Stimulated activated naive CD8-positive, alpha-beta T cell treated with anti-CD3 and anti-CD28 coated beads, Interleukin-15, amount 100 ng/mL, for 72 hours (primary cell): ENCODE results near the gene CASP8AP2.
A peak's percentile ranks its signal among the peaks of the same experiment; 100 is the strongest.
"Not testable (repeated sequence)": the region's sequence is repeated elsewhere in the genome, so short reads cannot be mapped to it uniquely, and the experiment has no call there.

Experiments used
- ATAC-seq: fragments of 150-1000 bp; cut with Tn5 transposase; 2 replicates; pipeline ENCODE4 v1.10.0; 2021; ENCODE audit warnings: mild to moderate bottlenecking, moderate library complexity
- DNase-seq, 2 donors: peaks; one replicate each; pipeline ENCODE4 v3.0.0; 2021 to 2022
- H3K27ac Mint-ChIP-seq, 2 donors: one replicate each; pipeline ENCODE4 v1.8.0; 2022; ENCODE audit warnings: mild to moderate bottlenecking in 2 of 2, mixed read lengths in 2 of 2, moderate library complexity in 2 of 2
- H3K27me3 Mint-ChIP-seq: one replicate; pipeline ENCODE4 v1.8.0; 2022; ENCODE audit warnings: mixed read lengths
- H3K4me1 Mint-ChIP-seq: one replicate; pipeline ENCODE4 v1.8.0; 2022; ENCODE audit warnings: mild to moderate bottlenecking, mixed read lengths
- H3K4me3 Mint-ChIP-seq, 2 donors: one replicate each; pipeline ENCODE4 v1.8.0; 2022; ENCODE audit warnings: mild to moderate bottlenecking in 2 of 2, mixed read lengths in 2 of 2, moderate library complexity in 1 of 2
- H3K9me3 Mint-ChIP-seq, 2 donors: one replicate each; pipeline ENCODE4 v1.8.0; 2022; ENCODE audit warnings: mixed read lengths in 2 of 2

Gene CASP8AP2

GRCh38 chr6:89829472-89830169, at the start of gene CASP8AP2:
TSS of gene CASP8AP2 (plus strand) at chr6:89829880.
- H3K27ac Mint-ChIP-seq: peak within 1 kb of the TSS; percentile 97 to 98
- peaks cover 37% of the 10 kb centered on the region for H3K4me1 Mint-ChIP-seq
- peak; percentile 98 for ATAC-seq

GRCh38 chr6:89781070-89782034, 48.3 kb upstream of the CASP8AP2 start:
- Mint-ChIP-seq H3K27ac (no peak overlapping the region), H3K4me1 (no peaks in the 10 kb centered on the region), H3K4me3 (no peak overlapping the region), H3K9me3 (no peaks in the 10 kb centered on the region), H3K27me3 (no peaks in the 10 kb centered on the region)
- no peak for DNase-seq
- no peak for ATAC-seq

More at GRCh38 chr6:89829472-89830169, at the start of gene CASP8AP2:
- DNase-seq: peak; percentile 92 to 96
- Mint-ChIP-seq H3K27me3 (no peaks in the 10 kb centered on the region), H3K4me3 (peak within 1 kb of the TSS; percentile 95 to 100), H3K9me3 (no peaks in the 10 kb centered on the region)

- no peak overlapping the region for H3K27ac Mint-ChIP-seq
- H3K9me3 Mint-ChIP-seq: no peaks in the 10 kb centered on the region
- H3K4me1 Mint-ChIP-seq: no peaks in the 10 kb centered on the region
- DNase-seq: no peak
- no peaks in the 10 kb centered on the region for H3K27me3 Mint-ChIP-seq
- no peak for ATAC-seq
- no peak overlapping the region for H3K4me3 Mint-ChIP-seq
Observed at GRCh38 chr6:89782222-89782621, 47.5 kb upstream of the CASP8AP2 start.

GRCh38 chr6:89783293-89783692, 46.4 kb upstream of the CASP8AP2 start:
- H3K4me1 Mint-ChIP-seq, H3K27me3 Mint-ChIP-seq, H3K27ac Mint-ChIP-seq, H3K4me3 Mint-ChIP-seq, H3K9me3 Mint-ChIP-seq, DNase-seq, ATAC-seq: not testable (repeated sequence)

GRCh38 chr6:89784838-89785237, 44.8 kb upstream of the CASP8AP2 start:
- no peaks in the 10 kb centered on the region for H3K4me1 Mint-ChIP-seq
- H3K4me3 Mint-ChIP-seq: no peak overlapping the region
- H3K27ac Mint-ChIP-seq: peak overlapping the region in 1 of 2 donors; percentile 19
- H3K9me3 Mint-ChIP-seq: no peaks in the 10 kb centered on the region
- no peak for DNase-seq
- H3K27me3 Mint-ChIP-seq: no peaks in the 10 kb centered on the region
- ATAC-seq: no peak

- ATAC-seq (no peak), DNase-seq (no peak)
- H3K4me1 Mint-ChIP-seq: no peaks in the 10 kb centered on the region
- no peak overlapping the region for H3K27ac Mint-ChIP-seq
- H3K27me3 Mint-ChIP-seq: no peaks in the 10 kb centered on the region
- no peaks in the 10 kb centered on the region for H3K9me3 Mint-ChIP-seq
- H3K4me3 Mint-ChIP-seq: no peak overlapping the region
Observed at GRCh38 chr6:89786970-89787369, 42.7 kb upstream of the CASP8AP2 start.

GRCh38 chr6:89787660-89788328, 41.9 kb upstream of the CASP8AP2 start:
- ATAC-seq (no peak), DNase-seq (no peak)
- H3K27ac Mint-ChIP-seq: no peak overlapping the region
- no peaks in the 10 kb centered on the region for H3K27me3 Mint-ChIP-seq
- no peak overlapping the region for H3K4me3 Mint-ChIP-seq
- H3K9me3 Mint-ChIP-seq: no peaks in the 10 kb centered on the region
- H3K4me1 Mint-ChIP-seq: peaks cover 2% of the 10 kb centered on the region

- Mint-ChIP-seq H3K9me3 (no peaks in the 10 kb centered on the region), H3K27me3 (no peaks in the 10 kb centered on the region), H3K27ac (peak overlapping the region in 1 of 2 donors; percentile 54), H3K4me1 (peaks cover 24% of the 10 kb centered on the region), H3K4me3 (no peak overlapping the region)
- ATAC-seq (no peak), DNase-seq (no peak)
Observed at GRCh38 chr6:89789980-89790379, 39.7 kb upstream of the CASP8AP2 start.

- peak overlapping the region in 1 of 2 donors; percentile 54 for H3K27ac Mint-ChIP-seq
- ATAC-seq: no peak
- no peaks in the 10 kb centered on the region for H3K27me3 Mint-ChIP-seq
- DNase-seq: no peak
- H3K9me3 Mint-ChIP-seq: no peaks in the 10 kb centered on the region
- no peak overlapping the region for H3K4me3 Mint-ChIP-seq
- peaks cover 28% of the 10 kb centered on the region for H3K4me1 Mint-ChIP-seq
Observed at GRCh38 chr6:89790403-89790802, 39.3 kb upstream of the CASP8AP2 start.

GRCh38 chr6:89792881-89793280, 36.8 kb upstream of the CASP8AP2 start:
- H3K4me1 Mint-ChIP-seq: peaks cover 34% of the 10 kb centered on the region
- peak overlapping the region; percentile 8 to 54 for H3K27ac Mint-ChIP-seq
- peak overlapping the region in 1 of 2 donors; percentile 16 for H3K4me3 Mint-ChIP-seq
- ATAC-seq (peak; percentile 72), DNase-seq (peak; percentile 5 to 17)
- no peaks in the 10 kb centered on the region for H3K9me3 Mint-ChIP-seq
- H3K27me3 Mint-ChIP-seq: no peaks in the 10 kb centered on the region

GRCh38 chr6:89793586-89793985, 36.1 kb upstream of the CASP8AP2 start:
- H3K27ac Mint-ChIP-seq: peak overlapping the region; percentile 54 to 92
- DNase-seq: no peak
- no peak for ATAC-seq
- H3K27me3 Mint-ChIP-seq: no peaks in the 10 kb centered on the region
- H3K4me3 Mint-ChIP-seq: peak overlapping the region in 1 of 2 donors; percentile 70
- H3K4me1 Mint-ChIP-seq: peaks cover 34% of the 10 kb centered on the region
- H3K9me3 Mint-ChIP-seq: no peaks in the 10 kb centered on the region

GRCh38 chr6:89794324-89794723, 35.4 kb upstream of the CASP8AP2 start:
- peaks cover 36% of the 10 kb centered on the region for H3K4me1 Mint-ChIP-seq
- H3K4me3 Mint-ChIP-seq: peak overlapping the region; percentile 55 to 70
- no peaks in the 10 kb centered on the region for H3K27me3 Mint-ChIP-seq
- peak; percentile 4 to 15 for DNase-seq
- H3K27ac Mint-ChIP-seq: peak overlapping the region; percentile 54 to 92
- peak; percentile 93 for ATAC-seq
- no peaks in the 10 kb centered on the region for H3K9me3 Mint-ChIP-seq

- H3K4me3 Mint-ChIP-seq: no peak overlapping the region
Observed at GRCh38 chr6:89797317-89797716, 32.4 kb upstream of the CASP8AP2 start.

GRCh38 chr6:89799096-89799495, 30.6 kb upstream of the CASP8AP2 start:
- Mint-ChIP-seq H3K27me3 (no peaks in the 10 kb centered on the region), H3K4me3 (no peak overlapping the region), H3K9me3 (no peaks in the 10 kb centered on the region), H3K4me1 (peaks cover 35% of the 10 kb centered on the region), H3K27ac (no peak overlapping the region)
- no peak for DNase-seq
- ATAC-seq: no peak

More at GRCh38 chr6:89797317-89797716, 32.4 kb upstream of the CASP8AP2 start:
- Mint-ChIP-seq H3K27ac (peak overlapping the region in 1 of 2 donors; percentile 82), H3K4me1 (peaks cover 50% of the 10 kb centered on the region), H3K9me3 (no peaks in the 10 kb centered on the region), H3K27me3 (no peaks in the 10 kb centered on the region)
- ATAC-seq (no peak), DNase-seq (no peak)

- Mint-ChIP-seq H3K4me1 (peaks cover 29% of the 10 kb centered on the region), H3K9me3 (no peaks in the 10 kb centered on the region), H3K27ac (peak overlapping the region in 1 of 2 donors; percentile 45), H3K27me3 (no peaks in the 10 kb centered on the region), H3K4me3 (no peak overlapping the region)
- ATAC-seq (no peak), DNase-seq (no peak)
Observed at GRCh38 chr6:89799756-89800155, 29.9 kb upstream of the CASP8AP2 start.
